HG03066 (cell line): ENCODE data around the gene TMC5.

ENCODE experiments used
- ATAC-seq: cut with Tn5 transposase; IDR thresholded peaks from one replicate; pipeline ENCODE4 v1.9.1; 2021; ENCODE audit warnings: low read depth; ENCODE audit not compliant: unreplicated experiment

TMC5 gene

DNA sequence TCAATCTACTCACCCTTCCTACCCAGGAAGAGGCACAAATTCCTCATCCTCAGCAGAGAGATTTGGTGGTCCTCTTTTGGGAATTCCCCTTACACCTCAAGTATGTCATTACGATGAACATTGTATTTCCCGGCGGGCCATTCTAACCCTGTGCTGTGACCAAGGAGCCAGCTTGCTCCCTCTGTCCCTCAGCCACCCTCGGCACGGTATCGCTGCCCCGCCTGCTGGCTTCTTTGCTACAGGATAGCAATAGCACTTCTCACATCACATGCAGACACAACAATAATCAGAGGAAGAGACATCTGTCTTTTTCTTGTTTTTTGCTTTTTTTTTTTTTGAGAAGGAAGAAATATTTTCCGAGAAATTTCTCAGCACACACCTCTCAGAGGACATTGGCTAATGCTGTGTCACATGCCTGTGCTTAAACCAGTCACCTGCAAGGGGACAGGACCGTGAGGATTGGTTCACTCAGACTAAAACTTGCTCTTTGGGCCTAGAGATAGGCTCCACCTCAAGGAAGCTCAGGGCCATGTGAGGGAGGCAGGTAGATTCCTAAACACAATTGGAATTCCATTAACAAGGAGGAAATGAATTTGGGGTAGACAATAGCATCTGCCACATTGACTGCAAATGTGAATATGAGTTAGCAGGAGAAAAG, 41.2 kb downstream of the TMC5 start:
- ATAC-seq, result no peak

DNA sequence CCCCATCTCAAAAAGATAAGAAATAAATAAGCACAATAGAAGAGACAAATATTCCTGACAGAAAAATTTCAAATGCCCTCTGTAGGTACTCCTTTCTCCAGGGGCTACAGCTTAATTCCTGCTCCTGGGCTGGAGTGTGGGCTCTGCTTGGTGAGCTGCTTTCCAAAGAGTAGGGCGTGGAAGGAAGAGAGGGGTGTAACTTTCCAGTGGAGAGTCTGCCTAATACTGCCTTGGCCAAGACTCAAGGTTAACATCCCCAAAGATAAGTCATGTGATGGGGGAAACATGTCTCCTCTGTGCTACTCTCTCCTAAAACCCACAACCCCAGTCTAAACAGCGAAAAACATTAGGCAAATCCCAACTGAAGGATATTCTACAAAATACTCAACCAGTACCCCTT, 42.7 kb downstream of the TMC5 start:
- ATAC-seq, result no peak

DNA sequence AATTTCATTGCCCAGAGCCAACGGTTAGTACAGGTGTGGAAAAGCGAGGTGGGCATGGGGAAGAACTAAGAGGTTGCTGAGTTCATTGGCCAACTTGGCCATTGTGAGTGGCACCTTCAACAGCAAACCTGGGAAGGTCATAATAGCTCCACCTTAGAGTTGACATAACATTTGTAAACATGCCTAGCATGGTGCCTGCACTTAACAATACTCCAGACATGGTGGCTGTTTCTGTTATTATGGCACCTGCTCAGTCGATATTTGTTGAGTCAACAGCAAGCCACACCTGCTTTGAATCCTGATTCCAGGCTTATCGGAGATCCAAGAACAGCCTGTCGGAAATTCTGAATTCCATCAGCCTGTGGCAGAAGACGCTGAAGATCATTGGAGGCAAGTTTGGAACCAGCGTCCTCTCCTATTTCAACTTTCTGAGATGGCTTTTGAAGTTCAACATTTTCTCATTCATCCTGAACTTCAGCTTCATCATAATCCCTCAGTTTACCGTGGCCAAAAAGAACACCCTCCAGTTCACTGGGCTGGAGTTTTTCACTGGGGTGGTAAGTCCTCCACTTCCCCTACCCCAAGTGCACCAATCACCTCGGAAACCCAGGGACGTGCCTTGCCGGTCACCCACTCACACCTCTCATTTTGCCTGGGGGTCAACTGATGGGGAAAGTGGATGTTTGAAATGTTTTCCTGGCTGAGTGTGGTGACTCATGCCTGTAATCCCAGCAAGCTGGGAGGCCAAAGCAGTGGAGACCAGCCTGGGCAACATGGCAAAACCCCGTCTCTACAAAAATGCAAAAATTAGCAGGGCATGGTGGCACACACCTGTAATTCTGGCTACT, 46.0 kb downstream of the TMC5 start:
- ATAC-seq, result no peak

DNA sequence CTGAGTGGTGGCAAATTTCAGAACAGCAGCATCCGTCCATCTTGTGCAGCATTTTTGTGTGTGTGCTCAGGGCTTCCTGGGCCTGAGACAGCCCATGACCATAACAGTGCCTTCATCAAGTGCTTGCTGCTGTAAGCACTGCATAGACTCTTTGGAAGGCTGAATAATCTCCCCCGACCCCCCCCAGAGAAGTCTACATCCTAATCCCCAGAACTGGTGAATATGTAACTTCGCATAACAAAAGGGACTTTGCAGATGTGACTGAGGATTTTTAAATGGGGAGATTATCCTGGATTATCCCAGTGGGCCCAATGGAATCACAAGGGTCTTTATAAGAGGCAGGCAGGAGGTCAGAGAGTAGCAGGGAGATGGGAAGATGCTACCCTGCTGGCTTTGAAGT, 50.6 kb downstream of the TMC5 start:
- no peak for ATAC-seq

DNA sequence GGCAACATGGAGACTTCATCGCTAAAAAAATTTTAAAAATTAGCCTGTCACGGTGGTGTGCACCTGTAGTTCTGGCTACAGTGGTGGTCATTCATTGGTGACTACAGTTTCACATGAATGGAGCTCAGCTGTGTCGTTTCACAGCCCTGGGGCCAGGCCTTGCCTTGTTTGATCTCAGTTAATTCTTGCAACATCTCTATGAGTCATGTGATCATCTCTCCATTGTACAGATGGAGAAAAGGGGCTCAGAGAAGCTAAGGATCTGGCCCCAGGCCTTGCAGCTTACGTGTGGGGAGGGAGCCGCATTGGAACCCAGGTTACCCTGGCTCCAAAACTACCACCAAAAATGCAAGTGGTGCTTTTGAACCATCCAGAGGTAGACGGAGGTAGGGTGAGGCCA, 54.8 kb downstream of the TMC5 start:
- ATAC-seq, result no peak

DNA sequence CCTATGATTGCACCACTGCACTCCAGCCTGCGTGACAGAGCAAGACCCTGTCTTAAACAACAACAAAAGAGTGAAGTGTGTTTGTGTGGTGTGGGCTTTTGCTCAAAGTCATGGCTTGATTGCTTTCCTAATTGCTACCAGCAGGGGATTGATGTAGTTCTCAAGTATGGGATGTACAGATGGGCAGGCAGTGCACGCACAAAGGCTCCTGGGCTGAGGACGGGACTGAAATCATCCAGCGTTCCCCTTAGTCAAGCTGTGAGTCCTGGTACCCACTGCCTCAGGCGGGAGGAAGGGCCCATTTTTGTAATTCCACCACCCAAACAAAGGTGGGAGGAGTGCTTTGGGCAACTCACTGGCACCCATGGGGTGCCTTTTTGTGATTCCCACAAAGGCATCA, 56.9 kb downstream of the TMC5 start:
- ATAC-seq, result no peak

DNA sequence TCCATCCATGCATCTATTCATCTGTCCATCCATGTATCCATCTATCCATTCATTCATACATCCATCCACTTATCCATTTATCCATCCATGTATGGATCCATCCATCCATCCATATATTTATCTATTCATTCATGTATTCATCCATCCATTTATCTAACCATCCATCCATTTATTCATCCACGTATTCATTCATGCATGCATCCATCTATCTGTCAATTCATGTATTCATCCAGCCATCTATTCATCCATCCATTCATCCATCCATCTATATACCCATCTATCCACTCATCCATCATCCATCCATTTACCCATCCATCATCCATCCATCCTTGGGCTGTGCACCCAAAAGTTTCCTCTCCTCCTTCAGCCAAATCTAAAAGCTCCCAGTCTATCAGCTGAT, 60.8 kb downstream of the TMC5 start:
- no peak for ATAC-seq

DNA sequence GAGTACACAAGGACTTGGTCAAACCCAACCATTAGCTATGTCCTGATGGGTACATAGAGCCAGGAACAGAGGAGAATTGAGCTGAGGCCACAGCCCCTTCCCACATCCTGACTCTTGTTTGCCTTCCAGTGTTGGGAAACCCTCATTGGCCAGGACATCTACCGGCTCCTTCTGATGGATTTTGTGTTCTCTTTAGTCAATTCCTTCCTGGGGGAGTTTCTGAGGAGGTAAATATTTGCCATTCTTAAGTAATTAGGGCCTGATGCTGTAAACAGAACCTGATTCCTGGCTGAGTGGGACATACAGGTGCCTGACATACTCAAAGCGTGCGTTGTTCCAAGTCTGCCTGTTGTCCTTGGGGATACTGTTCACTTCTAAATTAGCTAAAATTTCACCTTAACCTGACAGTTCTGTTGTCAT, 61.6 kb downstream of the TMC5 start:
- ATAC-seq, result no peak

DNA sequence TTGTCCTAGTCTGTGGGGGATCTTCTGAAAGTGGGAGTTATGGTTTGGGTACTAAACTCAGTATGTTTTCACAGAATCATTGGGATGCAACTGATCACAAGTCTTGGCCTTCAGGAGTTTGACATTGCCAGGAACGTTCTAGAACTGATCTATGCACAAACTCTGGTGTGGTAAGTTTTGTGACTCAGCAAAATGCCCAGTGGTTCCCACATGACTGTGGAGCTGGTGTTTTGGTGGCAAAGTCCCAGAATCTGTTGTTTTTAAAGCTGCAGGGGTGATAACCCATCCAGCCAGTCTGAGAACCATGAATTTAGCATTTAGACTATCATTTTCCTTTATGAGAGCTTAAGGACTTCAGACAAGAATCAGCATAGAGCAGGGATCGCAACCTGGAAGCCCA, 63.6 kb downstream of the TMC5 start:
- no peak for ATAC-seq

DNA sequence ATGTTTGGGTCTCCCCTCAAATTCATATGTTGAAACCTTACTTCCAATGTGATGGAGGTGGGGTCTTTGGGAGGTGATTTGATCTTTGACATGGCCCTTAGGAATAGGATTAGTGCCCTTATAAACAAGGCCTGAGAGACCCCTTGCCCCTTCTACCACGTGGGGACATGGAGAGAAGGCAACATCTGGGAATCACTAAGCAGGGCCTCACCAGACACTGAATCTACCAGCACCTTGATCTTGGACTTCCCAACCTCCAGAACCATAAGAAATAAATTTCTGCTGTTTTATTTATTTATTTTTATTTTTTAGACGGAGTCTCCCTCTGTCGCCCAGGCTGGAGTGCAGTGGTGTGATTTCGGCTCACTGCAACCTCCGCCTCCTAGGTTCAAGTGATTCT, 64.1 kb downstream of the TMC5 start:
- no peak for ATAC-seq

DNA sequence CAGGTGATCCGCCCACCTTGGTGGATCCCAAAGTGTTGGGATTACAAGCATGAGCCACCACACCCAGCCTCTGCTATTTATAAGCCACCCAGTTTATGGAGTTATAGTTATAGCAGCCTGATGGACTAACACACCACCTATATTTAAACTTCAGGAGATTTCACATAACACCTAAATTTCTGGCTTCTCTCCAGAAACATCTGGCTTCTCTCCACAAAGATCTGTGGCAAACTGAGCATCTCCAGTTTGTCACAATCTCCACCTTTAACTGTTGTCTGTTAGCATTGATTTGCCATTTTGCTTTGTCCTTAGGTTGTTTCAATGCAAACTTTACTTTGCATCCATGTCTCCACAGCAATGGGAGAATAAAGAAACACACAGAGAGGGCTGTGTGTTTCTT, 64.6 kb downstream of the TMC5 start:
- no peak for ATAC-seq

DNA sequence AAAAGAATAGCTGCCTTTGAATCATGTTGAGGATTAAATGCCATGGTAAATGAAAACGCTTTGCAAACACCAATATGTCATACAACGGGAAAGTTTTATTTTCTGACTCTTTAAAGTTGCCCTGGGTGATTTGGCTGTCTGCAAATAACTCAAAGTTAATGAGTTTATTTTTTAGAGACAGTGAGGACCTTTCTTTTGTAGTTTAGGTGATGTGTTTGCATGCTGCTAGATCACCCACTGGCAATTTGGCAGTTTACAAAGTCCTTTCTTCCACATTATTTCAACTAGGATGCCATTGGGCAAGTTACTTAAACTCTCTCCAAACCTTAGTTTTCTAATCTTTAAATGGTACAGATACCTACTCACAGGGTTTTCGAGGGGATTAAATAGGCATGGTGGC, 66.4 kb downstream of the TMC5 start:
- ATAC-seq, result no peak

DNA sequence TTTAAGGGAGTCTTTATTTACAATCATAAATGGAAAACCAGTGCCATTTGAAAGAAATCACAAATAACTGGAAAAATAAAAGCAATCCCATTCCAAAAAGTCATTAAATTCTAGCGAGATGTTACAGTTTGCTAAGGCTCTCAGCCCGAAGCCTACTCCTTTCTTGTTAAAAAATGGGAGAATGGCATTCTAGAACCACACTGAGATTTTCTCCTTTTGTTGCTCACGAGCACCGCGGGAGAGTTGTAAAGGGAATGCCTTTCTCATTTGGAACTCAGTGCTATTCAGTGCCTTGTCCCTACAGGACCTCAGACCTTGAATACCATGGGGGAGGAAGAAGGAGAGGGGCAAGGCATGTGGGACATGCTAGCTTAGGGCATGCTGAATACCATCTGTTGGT, 67.9 kb downstream of the TMC5 start:
- ATAC-seq, result no peak

DNA sequence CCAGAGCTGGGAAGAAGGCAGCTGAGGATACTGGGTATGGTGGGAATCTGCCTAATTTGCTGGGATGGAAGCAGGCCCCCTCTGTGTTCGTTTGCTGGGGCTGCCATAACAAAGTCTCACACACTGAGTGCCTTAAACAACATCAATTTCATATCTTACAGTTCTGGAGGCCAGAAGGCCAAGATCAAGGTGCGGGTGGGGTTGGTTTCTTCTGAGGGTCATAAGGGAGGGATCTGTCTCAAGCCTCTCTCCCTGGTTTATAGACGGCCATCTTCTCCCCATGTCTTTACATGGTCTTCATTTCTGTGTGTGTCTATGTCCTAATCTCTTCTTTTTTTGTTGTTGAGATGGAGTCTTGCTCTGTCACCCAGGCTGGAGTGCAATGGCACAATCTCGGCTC, 68.4 kb downstream of the TMC5 start:
- ATAC-seq, result no peak

DNA sequence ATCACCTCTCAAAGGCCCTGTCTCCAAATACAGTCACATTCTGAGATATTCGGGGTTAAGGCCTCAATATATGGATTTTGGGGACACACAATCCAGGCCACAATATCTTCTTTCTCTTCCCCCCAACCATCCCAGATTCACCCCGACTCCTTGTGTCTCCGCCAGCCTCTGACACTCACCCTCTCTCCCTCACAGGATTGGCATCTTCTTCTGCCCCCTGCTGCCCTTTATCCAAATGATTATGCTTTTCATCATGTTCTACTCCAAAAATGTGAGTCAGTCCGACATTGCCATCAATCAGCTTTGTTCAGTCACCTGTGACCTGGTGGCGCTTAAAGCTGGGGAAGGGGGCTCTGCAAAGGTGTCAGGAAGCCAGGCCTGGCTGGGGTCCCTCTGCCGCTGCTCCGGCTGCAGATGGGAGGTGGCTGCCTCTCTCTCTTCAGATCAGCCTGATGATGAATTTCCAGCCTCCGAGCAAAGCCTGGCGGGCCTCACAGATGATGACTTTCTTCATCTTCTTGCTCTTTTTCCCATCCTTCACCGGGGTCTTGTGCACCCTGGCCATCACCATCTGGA, 69.2 kb downstream of the TMC5 start:
- ATAC-seq, result no peak

DNA sequence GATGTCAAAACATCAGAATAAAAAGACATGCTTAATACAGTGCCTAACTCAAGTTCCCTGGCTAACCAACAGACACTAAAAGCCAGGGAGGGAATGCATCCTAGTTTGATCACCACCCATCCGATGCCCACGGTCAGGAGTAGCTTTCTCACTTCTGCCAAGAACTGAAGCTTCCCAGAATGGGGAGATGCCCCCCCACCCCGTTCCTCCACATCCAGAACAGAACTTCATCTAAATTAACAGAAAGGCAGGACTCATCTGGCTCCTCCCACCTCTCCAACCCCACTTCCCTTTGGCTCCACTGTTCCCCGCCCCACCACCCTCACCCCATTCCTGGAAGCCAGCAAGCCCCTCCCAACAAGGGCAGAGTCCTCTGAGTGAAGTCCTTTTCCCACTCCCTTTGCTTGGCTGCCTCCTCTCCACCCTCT, 70.5 kb downstream of the TMC5 start:
- no peak for ATAC-seq

DNA sequence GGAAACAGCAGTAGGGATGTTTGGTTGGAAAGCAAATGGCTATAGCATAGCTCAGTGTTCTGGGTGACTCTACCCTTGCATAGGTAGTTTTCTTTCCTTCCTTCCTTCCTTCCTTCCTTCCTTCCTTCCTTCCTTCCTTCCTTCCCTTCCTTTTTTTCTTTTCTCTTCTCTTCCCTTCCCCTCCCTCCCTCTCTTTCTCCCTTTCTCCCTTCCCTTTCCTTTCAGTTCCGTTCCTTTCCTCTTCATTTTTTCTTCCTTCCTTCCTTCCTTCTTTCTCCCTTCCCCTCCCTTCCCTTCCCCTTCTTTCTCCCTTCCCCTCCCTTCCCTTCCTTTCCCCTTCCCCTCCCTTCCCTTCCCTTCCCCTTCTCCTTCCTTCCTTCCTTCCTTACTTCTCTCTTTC, 72.9 kb downstream of the TMC5 start:
- ATAC-seq, result no peak

DNA sequence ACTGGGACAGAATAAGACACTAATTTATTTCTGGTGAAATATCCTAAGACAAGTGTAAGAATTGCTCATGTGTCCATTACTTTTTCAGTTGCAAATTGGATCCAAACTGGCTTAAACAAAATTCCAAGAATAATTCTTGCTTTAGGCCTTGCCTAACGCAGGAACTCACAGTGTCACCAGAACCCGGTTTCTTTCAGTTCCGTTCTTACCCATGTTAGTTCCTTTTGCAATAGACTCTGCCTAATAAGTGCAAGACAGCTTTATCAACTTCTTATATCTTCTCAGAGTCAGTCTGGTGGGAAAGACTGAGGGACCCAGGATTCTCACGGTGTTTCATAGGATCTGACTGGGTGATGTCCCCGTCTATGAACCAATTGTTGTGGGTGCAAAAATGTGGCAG, 79.5 kb downstream of the TMC5 start:
- no peak for ATAC-seq

DNA sequence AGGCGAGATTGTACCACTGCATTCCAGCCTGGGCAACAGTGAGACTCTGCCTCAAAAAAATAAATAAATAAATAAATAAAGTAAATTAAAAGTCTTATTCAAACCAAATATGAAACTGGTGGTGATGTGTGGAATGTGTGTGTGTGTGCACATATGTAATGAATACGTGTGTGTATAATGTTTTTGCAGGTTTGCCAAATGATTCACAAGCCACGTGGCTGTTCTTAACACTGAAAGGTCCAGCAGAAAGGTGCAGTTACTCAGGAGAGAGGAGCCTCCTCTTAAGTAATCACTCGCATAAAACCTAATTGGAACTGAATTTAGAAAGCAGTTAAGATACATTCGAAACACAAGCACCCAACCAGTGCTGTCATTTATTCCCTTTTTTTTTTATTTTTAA, 81.3 kb downstream of the TMC5 start:
- ATAC-seq, result no peak

DNA sequence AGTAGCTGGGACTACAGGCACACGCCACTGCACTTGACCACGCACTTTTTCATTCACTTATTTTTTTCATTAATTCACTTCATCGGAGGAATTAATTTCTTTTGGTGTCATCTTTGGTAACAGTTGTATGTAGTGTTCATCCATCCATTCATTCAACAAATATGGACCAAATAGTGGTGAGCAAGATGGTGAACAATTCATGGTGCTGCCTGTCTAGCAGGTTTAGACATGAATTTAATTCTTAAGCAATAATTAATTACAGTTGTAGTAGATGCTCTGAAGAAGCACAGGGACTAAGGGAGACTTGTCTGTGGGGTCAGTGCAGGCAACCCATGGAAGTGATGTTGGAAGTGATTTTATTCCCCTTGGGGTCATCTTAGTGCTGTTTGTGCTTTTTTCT, 81.8 kb downstream of the TMC5 start:
- no peak for ATAC-seq

DNA sequence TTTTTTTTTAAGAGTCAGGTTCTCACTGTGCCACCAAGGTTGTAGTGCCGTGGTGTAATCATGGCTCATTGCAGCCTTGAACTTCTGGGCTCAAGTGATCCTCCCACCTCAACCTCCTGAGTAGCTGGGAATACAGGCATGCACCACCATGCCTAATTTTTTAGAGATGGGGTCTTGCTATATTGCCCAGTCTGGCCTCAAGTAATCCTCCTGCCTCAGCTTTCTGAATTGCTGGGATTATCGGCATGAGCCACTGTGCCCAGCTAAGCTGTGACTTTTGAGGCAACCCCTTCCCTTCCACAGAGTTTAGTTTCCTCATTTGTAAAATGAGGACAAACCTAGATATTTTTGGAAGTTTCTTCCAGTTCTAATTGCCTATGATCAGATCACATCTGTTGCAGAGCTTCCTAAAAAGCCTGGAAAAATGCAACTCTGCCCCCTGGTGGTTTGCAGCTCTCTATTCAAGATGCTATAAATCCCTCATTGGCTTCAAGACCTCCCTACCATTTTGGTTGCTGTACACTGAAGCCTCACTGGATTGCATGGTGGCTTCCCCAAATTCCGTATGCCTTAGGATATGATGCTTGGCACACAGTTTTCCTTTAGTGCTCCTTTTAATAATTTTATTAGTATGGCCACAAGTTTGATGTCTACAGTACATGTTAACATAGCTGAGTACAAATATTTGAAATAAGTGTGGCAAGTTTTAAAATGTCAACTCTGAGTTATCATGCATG, 84.9 kb downstream of the TMC5 start:
- ATAC-seq, result no peak
